Anterior cingulate cortex (tissue), 58 donors: ENCODE results near the gene SCN11A.

ENCODE experiments used
- DNase-seq, 58 donors: peaks; one replicate each; lab custom pipeline; 2025; lab: John Stamatoyannopoulos, UW

SCN11A gene

DNA sequence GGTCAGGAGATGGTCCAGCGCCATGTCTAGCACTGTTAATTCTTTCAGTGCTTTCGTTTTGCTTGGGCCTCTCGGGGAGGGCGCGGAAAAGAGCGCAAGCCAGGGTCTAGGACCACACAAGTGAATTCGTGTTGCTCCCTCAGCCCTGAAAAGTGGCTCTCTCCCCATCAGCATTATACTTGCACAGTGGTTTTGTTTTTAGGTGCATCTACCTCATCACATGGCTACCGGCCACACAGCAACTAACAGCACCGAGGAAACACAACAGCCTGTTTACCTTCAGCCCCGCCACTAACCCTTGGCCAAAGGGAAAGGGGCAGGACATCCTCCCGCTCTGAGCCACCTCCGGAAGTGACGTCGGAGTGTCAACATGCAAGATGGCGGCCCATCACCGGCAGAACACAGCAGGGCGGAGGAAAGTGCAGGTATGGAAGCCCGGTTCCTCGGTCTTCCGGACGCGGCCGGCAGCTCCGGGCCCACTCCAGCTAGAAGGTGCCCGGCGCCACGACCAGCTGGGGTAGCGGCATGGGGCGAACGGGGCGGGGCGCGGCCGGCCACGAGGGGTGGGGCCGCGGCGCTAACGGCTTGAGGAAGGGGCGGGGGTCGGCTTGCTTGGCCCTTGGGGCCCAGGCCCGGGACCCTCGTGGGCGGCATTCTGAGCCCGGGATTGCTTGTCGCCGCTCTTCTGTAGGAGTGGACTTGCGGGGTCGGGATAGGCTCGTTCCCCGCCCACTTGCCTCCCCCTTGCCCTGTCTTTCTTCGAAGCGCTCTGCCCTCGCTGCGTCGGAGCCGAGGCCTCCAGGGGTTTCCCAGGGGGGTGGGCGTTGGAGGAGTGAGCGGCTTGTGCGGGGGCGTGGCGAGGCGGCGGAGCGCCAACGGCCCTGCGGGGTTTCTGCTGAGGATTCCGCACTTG is at the start of gene SCN11A, which contains the start of gene WDR48:
TSS of gene SCN11A (minus strand) at position 296 of the 913 bp plus-strand sequence. CDS start 101,582 bp downstream, outside the sequence.
TSS of gene WDR48 (plus strand) at position 368 of the 913 bp plus-strand sequence. CDS start at position 378, 10 bp downstream.
- peak; percentile 51 to 97 (median 88) for DNase-seq

GRCh38 chr3:39101022-39101689 is 49.4 kb upstream of the SCN11A start:
- DNase-seq = peak in 1 of 58 donors; percentile 19

GRCh38 chr3:39100500-39100886 is 48.7 kb upstream of the SCN11A start:
- no peak for DNase-seq

- DNase-seq = no peak
Observed at GRCh38 chr3:39099738-39100499, 48.2 kb upstream of the SCN11A start.

DNA sequence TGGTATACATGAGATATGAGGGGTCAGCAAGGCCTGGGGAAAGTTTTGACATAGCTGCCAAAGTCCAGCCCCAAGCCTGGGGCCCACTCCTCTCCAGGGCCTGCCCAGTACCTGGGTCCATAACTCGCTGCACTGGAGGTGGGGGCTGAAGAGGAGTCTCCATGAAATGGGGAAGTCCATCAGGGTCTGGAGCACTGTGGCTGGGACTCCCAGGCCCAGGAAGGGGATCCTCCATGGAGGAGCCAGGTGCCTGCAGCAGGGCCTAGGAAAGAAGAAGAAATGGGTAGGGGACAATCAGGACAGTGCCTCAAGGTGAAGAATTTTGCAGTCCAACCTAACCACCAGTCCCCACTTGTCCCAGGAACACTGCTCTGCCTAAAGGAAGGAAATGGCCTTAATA is 47.5 kb upstream of the SCN11A start:
- DNase-seq = no peak

- DNase-seq = no peak
Observed at GRCh38 chr3:39098473-39099000, 46.8 kb upstream of the SCN11A start.

- no peak for DNase-seq
Observed at GRCh38 chr3:39097716-39098472, 46.1 kb upstream of the SCN11A start.

GRCh38 chr3:39096775-39097174 is 45.0 kb upstream of the SCN11A start:
- peak in 26 of 58 donors; percentile 11 to 69 (median 38) for DNase-seq

DNA sequence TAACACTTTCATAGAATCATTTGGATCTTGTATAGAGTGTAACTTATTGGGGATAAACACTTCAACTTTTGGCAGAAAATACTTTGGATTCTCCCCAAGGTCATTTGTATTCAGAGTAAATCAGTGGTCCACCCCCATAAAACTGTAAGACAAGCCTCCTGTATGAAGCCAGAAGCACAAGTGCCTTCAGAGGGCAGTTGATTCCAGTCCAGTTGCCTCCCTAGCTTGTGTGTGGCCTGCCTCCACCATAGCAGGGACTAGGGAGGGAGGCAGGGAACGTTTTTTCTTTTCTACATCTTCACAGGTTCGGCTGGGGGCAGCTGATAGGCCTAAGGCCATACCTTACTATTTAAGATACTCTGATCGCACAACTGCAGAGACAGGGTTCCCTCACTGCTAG is 44.0 kb upstream of the SCN11A start:
- DNase-seq = peak in 2 of 58 donors; percentile 10 to 25

GRCh38 chr3:39094851-39095677 is 43.3 kb upstream of the SCN11A start:
- DNase-seq = no peak

- DNase-seq = no peak
Observed at GRCh38 chr3:39090922-39091321, 39.2 kb upstream of the SCN11A start.

DNA sequence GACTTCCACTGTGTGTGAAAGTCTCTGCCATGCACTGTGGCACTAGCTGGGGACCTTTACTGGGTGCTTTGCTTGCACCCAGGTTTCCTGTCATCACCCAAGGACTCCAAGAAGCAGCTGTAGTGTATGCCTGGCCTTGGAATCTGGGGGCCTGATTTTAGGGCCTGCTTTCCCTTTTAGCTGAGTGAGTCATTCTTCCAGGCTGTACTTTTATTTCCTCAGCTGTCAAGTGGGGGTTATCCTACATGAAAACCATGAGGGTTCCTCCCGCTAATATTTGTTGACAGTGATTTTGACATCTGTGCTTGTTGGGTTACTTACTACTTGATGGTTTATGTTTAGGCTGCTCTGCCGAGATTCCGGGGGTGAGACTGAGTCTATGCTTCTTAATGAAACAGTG is 37.1 kb upstream of the SCN11A start:
- DNase-seq = no peak

GRCh38 chr3:39088456-39088855 is 36.7 kb upstream of the SCN11A start:
- DNase-seq = no peak

GRCh38 chr3:39086144-39086543 is 34.4 kb upstream of the SCN11A start:
- DNase-seq = no peak

- no peak for DNase-seq
Observed at GRCh38 chr3:39082666-39083313, 31.0 kb upstream of the SCN11A start.

GRCh38 chr3:39080026-39080425 is 28.3 kb upstream of the SCN11A start:
- no peak for DNase-seq

GRCh38 chr3:39079530-39079929 is 27.8 kb upstream of the SCN11A start:
- no peak for DNase-seq

DNA sequence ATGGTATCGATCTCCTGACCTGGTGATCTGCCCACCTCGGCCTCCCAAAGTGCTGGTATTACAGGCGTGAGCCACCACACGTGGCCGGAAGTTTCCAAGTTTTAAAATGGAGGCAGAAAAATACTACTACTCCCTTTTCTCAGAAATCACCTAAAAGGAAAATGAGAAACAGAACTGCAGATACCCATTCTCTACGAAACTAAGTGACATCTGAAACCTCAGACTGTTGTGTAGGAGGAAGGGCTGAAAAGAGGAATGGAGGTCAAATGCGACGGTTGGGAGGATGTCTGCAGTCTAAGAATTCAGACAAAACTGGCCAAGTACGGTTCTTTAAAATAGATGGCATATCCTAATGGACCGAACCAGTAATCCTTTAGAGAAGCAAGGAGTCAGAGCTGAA is 24.2 kb upstream of the SCN11A start:
- DNase-seq = no peak
